Measurements from ENCODE around the gene CDC42EP5. TPM values are rescaled to one million over a fixed set of nuclear protein-coding genes. Genes with fewer than 3 reads are reported as not detected.

CDC42EP5 gene
- total and polyA plus RNA-seq, 4 donors = 0.28 to 2.2 (median 0.84) TPM; not detected in 1

- Histone ChIP-seq H3K4me1 (ENCODE audit: control insufficient read depth in 4 of 4, insufficient read depth in 4 of 4, low read length in 3 of 4) (peaks cover 8 to 26% (median 17%) of the 10 kb centered on the region in 4 donors), H3K9me3 (ENCODE audit: control insufficient read depth in 4 of 4, low read length in 3 of 4) (no peaks in the 10 kb centered on the region), H3K27me3 (ENCODE audit: control insufficient read depth in 4 of 4, insufficient read depth in 4 of 4, low read length in 3 of 4) (no peaks in the 10 kb centered on the region), H3K36me3 (ENCODE audit: control insufficient read depth in 4 of 4, insufficient read depth in 3 of 4, low read depth in 1 of 4, low read length in 3 of 4) (peaks cover 19 to 49% (median 38%) of the 10 kb centered on the region in 4 donors), H3K4me3 (ENCODE audit: low read depth in 1 of 3, low read length in 3 of 3) (no peak overlapping the region), H3K9ac (ENCODE audit: low read depth in 1 of 2, low read length in 2 of 2) (no peak overlapping the region), H3K27ac (ENCODE audit: low read depth in 1 of 2, low read length in 2 of 2) (no peak overlapping the region)
- 63% methylated on average over 3 of the region's 3 CpGs for WGBS
- no peak for DNase-seq (ENCODE audit: low spot score)
- TF ChIP-seq CTCF (IDR thresholded peaks at IDR 0.05; ENCODE audit: low read depth, low read length, missing input control) (no peak), TAF1 (conservative IDR thresholded peaks at IDR 0.05) (no peak), RXRA (IDR thresholded peaks at IDR 0.05) (no peak), GABPA (IDR thresholded peaks at IDR 0.05 in 1 of 2, conservative IDR thresholded peaks at IDR 0.05 in 1 of 2) (no peak), FOXA2 (IDR thresholded peaks at IDR 0.05) (no peak), MAX (IDR thresholded peaks at IDR 0.05) (no peak), REST (IDR thresholded peaks at IDR 0.05) (no peak), YY1 (IDR thresholded peaks at IDR 0.05) (no peak), FOXA1 (IDR thresholded peaks at IDR 0.05) (no peak), EGR1 (IDR thresholded peaks at IDR 0.05; ENCODE audit: low read depth in 2 of 2) (no peak), HNF4A (conservative IDR thresholded peaks at IDR 0.05) (no peak), SP1 (IDR thresholded peaks at IDR 0.05) (no peak), NR2F2 (IDR thresholded peaks at IDR 0.05) (no peak), JUND (IDR thresholded peaks at IDR 0.05) (no peak), RAD21 (IDR thresholded peaks at IDR 0.05) (no peak)
- TF ChIP-seq, protein P1, sequence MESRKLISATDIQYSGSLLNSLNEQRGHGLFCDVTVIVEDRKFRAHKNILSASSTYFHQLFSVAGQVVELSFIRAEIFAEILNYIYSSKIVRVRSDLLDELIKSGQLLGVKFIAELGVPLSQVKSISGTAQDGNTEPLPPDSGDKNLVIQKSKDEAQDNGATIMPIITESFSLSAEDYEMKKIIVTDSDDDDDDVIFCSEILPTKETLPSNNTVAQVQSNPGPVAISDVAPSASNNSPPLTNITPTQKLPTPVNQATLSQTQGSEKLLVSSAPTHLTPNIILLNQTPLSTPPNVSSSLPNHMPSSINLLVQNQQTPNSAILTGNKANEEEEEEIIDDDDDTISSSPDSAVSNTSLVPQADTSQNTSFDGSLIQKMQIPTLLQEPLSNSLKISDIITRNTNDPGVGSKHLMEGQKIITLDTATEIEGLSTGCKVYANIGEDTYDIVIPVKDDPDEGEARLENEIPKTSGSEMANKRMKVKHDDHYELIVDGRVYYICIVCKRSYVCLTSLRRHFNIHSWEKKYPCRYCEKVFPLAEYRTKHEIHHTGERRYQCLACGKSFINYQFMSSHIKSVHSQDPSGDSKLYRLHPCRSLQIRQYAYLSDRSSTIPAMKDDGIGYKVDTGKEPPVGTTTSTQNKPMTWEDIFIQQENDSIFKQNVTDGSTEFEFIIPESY (IDR thresholded peaks at IDR 0.05) = no peak
Observed at GRCh38 chr19:54461613-54462012, 11.5 kb downstream of the CDC42EP5 start.

DNA sequence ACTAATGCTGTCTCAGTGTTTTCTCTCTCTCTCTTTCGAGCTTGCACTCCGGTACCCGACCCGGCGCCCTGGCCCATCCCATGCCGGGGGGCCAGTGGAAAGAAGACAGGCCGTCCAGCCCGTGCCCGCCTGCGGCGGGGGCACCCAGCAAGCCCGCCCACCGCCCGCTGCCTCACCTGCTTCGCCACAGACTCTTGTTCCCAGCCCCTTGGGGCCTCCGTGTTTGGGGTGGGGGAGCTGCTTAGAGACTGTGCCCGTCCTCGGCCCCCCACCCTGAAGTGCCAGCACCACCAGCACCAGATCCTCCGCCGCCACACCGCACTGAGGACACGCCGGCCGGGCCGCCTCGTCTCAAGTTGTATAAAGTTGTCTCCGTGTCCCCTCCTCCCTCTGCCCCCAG lies 11.9 kb downstream of the CDC42EP5 start:
- no peak overlapping the region for H3K4me3 ChIP-seq (ENCODE audit: low read depth in 1 of 3, low read length in 3 of 3)
- WGBS = 88% methylated on average over 27 of the region's 27 CpGs
- no peak for TF ChIP-seq SP1 (IDR thresholded peaks at IDR 0.05)
- no peak for TF ChIP-seq HNF4A (conservative IDR thresholded peaks at IDR 0.05)
- TF ChIP-seq, protein P1 (IDR thresholded peaks at IDR 0.05) = no peak
- no peak for TF ChIP-seq FOXA1 (IDR thresholded peaks at IDR 0.05)
- TF ChIP-seq MAX (IDR thresholded peaks at IDR 0.05) = no peak
- no peak for TF ChIP-seq RAD21 (IDR thresholded peaks at IDR 0.05)
- TF ChIP-seq REST (IDR thresholded peaks at IDR 0.05) = no peak

More for the DNA sequence above, 11.9 kb downstream of the CDC42EP5 start:
- Histone ChIP-seq H3K4me1 (ENCODE audit: control insufficient read depth in 4 of 4, insufficient read depth in 4 of 4, low read length in 3 of 4) (peaks cover 8 to 26% (median 17%) of the 10 kb centered on the region in 4 donors), H3K27me3 (ENCODE audit: control insufficient read depth in 4 of 4, insufficient read depth in 4 of 4, low read length in 3 of 4) (no peaks in the 10 kb centered on the region), H3K36me3 (ENCODE audit: control insufficient read depth in 4 of 4, insufficient read depth in 3 of 4, low read depth in 1 of 4, low read length in 3 of 4) (peaks cover 23 to 53% (median 42%) of the 10 kb centered on the region in 4 donors), H3K9me3 (ENCODE audit: control insufficient read depth in 4 of 4, low read length in 3 of 4) (no peaks in the 10 kb centered on the region), H3K9ac (ENCODE audit: low read depth in 1 of 2, low read length in 2 of 2) (no peak overlapping the region), H3K27ac (ENCODE audit: low read depth in 1 of 2, low read length in 2 of 2) (no peak overlapping the region)
- no peak for DNase-seq (ENCODE audit: low spot score)
